SK-N-SH treated with all-trans-retinoic acid at 6 μM for 48 hours (cell line): ENCODE results near the gene PRKCSH.

Source experiments
- ATAC-seq: fragments of 200-7000 bp; cut with Tn5 transposase; 3 replicates; pipeline ENCODE4 v1.9.1; 2020; ENCODE audit warnings: mild to moderate bottlenecking, moderate library complexity
- ARNTL ChIP-seq: fragments of 450-650 bp; formaldehyde crosslinking; IDR thresholded peaks from 2 replicates; pipeline ENCODE4 v1.5.0; 2020; ENCODE audit warnings: low read depth, mild to moderate bottlenecking, moderate library complexity, borderline replicate concordance
- BACH2 ChIP-seq: fragments of 250-450 bp; sonication (Bioruptor Pico); IDR thresholded peaks from 2 replicates; pipeline ENCODE4 v1.9.0; 2021; ENCODE audit warnings: mild to moderate bottlenecking, borderline replicate concordance
- CREB5 ChIP-seq: fragments of 250-450 bp; sonication (Bioruptor Pico); IDR thresholded peaks from 2 replicates; pipeline ENCODE4 v1.5.1; 2020; ENCODE audit warnings: low read depth, mild to moderate bottlenecking, moderate library complexity
- CSDC2 ChIP-seq: fragments of 250-450 bp; sonication (Bioruptor Pico); IDR thresholded peaks from 2 replicates; pipeline ENCODE4 v1.5.0; 2020; ENCODE audit warnings: mild to moderate bottlenecking, moderate library complexity
- CSRNP3 ChIP-seq: fragments of 250-450 bp; sonication (Bioruptor Pico); IDR thresholded peaks from 2 replicates; pipeline ENCODE4 v1.5.1; 2021; ENCODE audit warnings: mild to moderate bottlenecking, moderate library complexity
- ESRRG ChIP-seq: fragments of 250-450 bp; sonication (Bioruptor Pico); IDR thresholded peaks from 2 replicates; pipeline ENCODE4 v1.6.1; 2021; ENCODE audit warnings: mild to moderate bottlenecking
- GLIS3 ChIP-seq: fragments of 250-450 bp; sonication (Bioruptor Pico); IDR thresholded peaks from 2 replicates; pipeline ENCODE4 v1.5.0; 2020; ENCODE audit warnings: mild to moderate bottlenecking, moderate library complexity
- ISL1 ChIP-seq: fragments of 250-450 bp; sonication (Bioruptor Pico); IDR thresholded peaks from 2 replicates; pipeline ENCODE4 v2.1.2; 2022; ENCODE audit warnings: mild to moderate bottlenecking, moderate library complexity
- OSR1 ChIP-seq: fragments of 250-450 bp; sonication (Bioruptor Pico); IDR thresholded peaks from 2 replicates; pipeline ENCODE4 v1.8.0; 2022; ENCODE audit warnings: moderate library complexity, mild to moderate bottlenecking, inconsistent platforms
- PATZ1 ChIP-seq: fragments of 250-450 bp; sonication (Bioruptor Pico); IDR thresholded peaks from 2 replicates; pipeline ENCODE4 v1.8.0; 2020; ENCODE audit warnings: mild to moderate bottlenecking, moderate library complexity, borderline replicate concordance
- POU6F1 ChIP-seq: fragments of 250-450 bp; sonication (Bioruptor Pico); IDR thresholded peaks from 2 replicates; pipeline ENCODE4 v1.8.0; 2021; ENCODE audit warnings: low read depth, mild to moderate bottlenecking, moderate library complexity, borderline replicate concordance
- PPARA ChIP-seq: fragments of 250-450 bp; sonication (Bioruptor Pico); IDR thresholded peaks from 2 replicates; pipeline ENCODE4 v1.5.0; 2020; ENCODE audit warnings: mild to moderate bottlenecking, borderline replicate concordance
- RARB ChIP-seq: fragments of 250-450 bp; sonication (Bioruptor Pico); IDR thresholded peaks from 2 replicates; pipeline ENCODE4 v1.8.0; 2021; ENCODE audit warnings: mild to moderate bottlenecking, moderate library complexity
- SNAI2 ChIP-seq: fragments of 250-450 bp; sonication (Bioruptor Pico); IDR thresholded peaks from 2 replicates; pipeline ENCODE4 v1.5.0; 2020; ENCODE audit warnings: mild to moderate bottlenecking, moderate library complexity
- TCF4 ChIP-seq: fragments of 250-450 bp; sonication (Bioruptor Pico); IDR thresholded peaks from 2 replicates; pipeline ENCODE4 v1.8.0; 2021; ENCODE audit warnings: mild to moderate bottlenecking, moderate library complexity, borderline replicate concordance
- TOX ChIP-seq: fragments of 250-450 bp; sonication (Bioruptor Pico); IDR thresholded peaks from 2 replicates; pipeline ENCODE4 v1.8.0; 2021; ENCODE audit warnings: mild to moderate bottlenecking, moderate library complexity, borderline replicate concordance
- TSHZ2 ChIP-seq: fragments of 250-450 bp; sonication (Bioruptor Pico); IDR thresholded peaks from 2 replicates; pipeline ENCODE4 v1.5.0; 2020; ENCODE audit warnings: mild to moderate bottlenecking, moderate library complexity
- ZC3H10 ChIP-seq: fragments of 250-450 bp; sonication (Bioruptor Pico); IDR thresholded peaks from 2 replicates; pipeline ENCODE4 v1.5.1; 2021; ENCODE audit warnings: mild to moderate bottlenecking, moderate library complexity
- ZFP3 ChIP-seq: fragments of 250-450 bp; sonication (Bioruptor Pico); IDR thresholded peaks from 2 replicates; pipeline ENCODE4 v1.5.0; 2020; ENCODE audit warnings: mild to moderate bottlenecking, moderate library complexity
- ZFP30 ChIP-seq: fragments of 450-650 bp; formaldehyde crosslinking; IDR thresholded peaks from 2 replicates; pipeline ENCODE4 v1.5.0; 2022; ENCODE audit warnings: mild to moderate bottlenecking, moderate library complexity
- ZNF565 ChIP-seq: fragments of 450-650 bp; formaldehyde crosslinking; conservative IDR thresholded peaks from 2 replicates; pipeline ENCODE4 v1.5.0; 2020; ENCODE audit warnings: low read depth, mild to moderate bottlenecking, moderate library complexity
- ZNF70 ChIP-seq: fragments of 450-650 bp; formaldehyde crosslinking; IDR thresholded peaks from 2 replicates; pipeline ENCODE4 v1.5.0; 2020; ENCODE audit warnings: mild to moderate bottlenecking, moderate library complexity
- ZNF8 ChIP-seq: fragments of 450-650 bp; formaldehyde crosslinking; IDR thresholded peaks from 2 replicates; pipeline ENCODE4 v1.5.0; 2020; ENCODE audit warnings: mild to moderate bottlenecking, moderate library complexity

The PRKCSH gene

GRCh38 chr19:11482384-11483050 lies 47.1 kb downstream of the PRKCSH start:
- TF ChIP-seq CREB5 (CRISPR knock-in tag) (no peak), CSDC2 (CRISPR knock-in tag) (no peak), GLIS3 (CRISPR knock-in tag) (peak; percentile 69; the same call in 1 of the 2 replicates), ZNF8 (CRISPR knock-in tag) (no peak), SNAI2 (CRISPR knock-in tag) (no peak), ZNF70 (peak; percentile 79), ESRRG (no peak), ARNTL (CRISPR knock-in tag) (peak; percentile 98), ZFP3 (CRISPR knock-in tag) (peak; percentile 74; the same call in 1 of the 2 replicates), TCF4 (CRISPR knock-in tag) (no peak), OSR1 (no peak), BACH2 (CRISPR knock-in tag) (no peak), TOX (no peak), PATZ1 (no peak; the same call in 1 of the 2 replicates), TSHZ2 (0 out of 2 replicates have a peak, but pooled peaks have one; percentile 42), ISL1 (CRISPR knock-in tag) (peak; percentile 17; the same call in 1 of the 2 replicates), CSRNP3 (CRISPR knock-in tag) (no peak), ZNF565 (CRISPR knock-in tag) (no peak), ZFP30 (no peak), ZC3H10 (no peak), RARB (CRISPR knock-in tag) (no peak), POU6F1 (CRISPR knock-in tag) (no peak), PPARA (CRISPR knock-in tag) (no peak)
- peak; percentile 83 for ATAC-seq

- no peak for TF ChIP-seq PPARA (CRISPR knock-in tag)
- TF ChIP-seq ZFP30 = no peak
- no peak for TF ChIP-seq POU6F1 (CRISPR knock-in tag)
- TF ChIP-seq PATZ1 = no peak
- no peak for TF ChIP-seq ZC3H10
- no peak for TF ChIP-seq CSRNP3 (CRISPR knock-in tag)
- no peak for TF ChIP-seq ZNF70
- no peak for TF ChIP-seq TCF4 (CRISPR knock-in tag)
- no peak for TF ChIP-seq ISL1 (CRISPR knock-in tag)
These were observed 48.1 kb downstream of the PRKCSH start for GRCh38 chr19:11483366-11484111.

More at GRCh38 chr19:11483366-11484111, 48.1 kb downstream of the PRKCSH start:
- no peak for ATAC-seq
